ENCODE results near the gene CTNNB1. TPM values are rescaled to one million over a fixed set of nuclear protein-coding genes. Genes with fewer than 3 reads are reported as not detected.

The CTNNB1 gene
- total RNA-seq, 1 donor from 2014 or later = 366 TPM

DNA sequence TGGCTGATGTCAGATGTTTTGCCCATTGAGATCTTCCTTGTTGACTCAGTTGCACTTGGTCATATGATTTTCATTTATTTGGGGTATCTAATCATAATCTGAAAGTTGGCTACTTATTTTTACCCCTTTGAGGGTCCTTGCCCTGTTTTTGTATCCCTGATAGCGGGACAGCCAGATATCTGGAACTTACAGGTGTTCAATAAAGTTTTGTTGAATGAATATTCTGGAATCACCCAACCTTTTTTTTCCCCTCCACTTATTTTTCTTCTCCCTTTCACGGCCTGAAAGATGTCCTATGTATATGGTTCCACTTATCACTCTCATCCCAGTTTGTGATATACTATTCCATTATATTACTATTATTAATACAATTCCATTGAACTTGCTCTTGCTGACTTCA is 12.8 kb downstream of the CTNNB1 start:
- H3K4me3 ChIP-seq (ENCODE audit: low read depth, low read length) = no peak overlapping the region
- no peak for TF ChIP-seq CTCF (conservative IDR thresholded peaks at IDR 0.05; ENCODE audit: low read depth, low read length)
- DNase-seq (ENCODE audit: low read depth) = no peak

- H3K4me3 ChIP-seq (ENCODE audit: low read depth, low read length) = no peak overlapping the region
- TF ChIP-seq CTCF (conservative IDR thresholded peaks at IDR 0.05; ENCODE audit: low read depth, low read length) = no peak
- no peak for DNase-seq (ENCODE audit: low read depth)
Observed at GRCh38 chr3:41213588-41213987, 14.3 kb downstream of the CTNNB1 start.

DNA sequence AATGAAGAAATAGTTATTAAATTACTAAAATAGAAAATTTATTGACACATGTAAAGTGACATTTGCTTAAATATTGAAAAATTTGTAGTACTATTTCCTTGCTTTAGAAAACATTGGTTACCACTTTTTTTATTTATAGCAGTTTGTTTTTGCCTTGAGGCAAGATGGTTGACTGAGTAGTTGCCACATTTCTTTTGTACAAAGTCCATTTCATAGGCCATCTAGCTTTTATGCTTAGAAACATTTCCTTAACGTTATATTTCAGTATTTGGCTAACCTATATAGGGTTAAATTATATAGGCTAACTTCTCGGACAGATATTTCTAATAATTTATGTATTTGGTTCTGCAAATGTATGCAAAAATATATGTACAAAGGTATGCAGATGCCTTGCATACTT is 17.1 kb downstream of the CTNNB1 start:
- TF ChIP-seq CTCF (conservative IDR thresholded peaks at IDR 0.05; ENCODE audit: low read depth, low read length) = no peak
- no peak overlapping the region for H3K4me3 ChIP-seq (ENCODE audit: low read depth, low read length)
- DNase-seq (ENCODE audit: low read depth) = no peak

DNA sequence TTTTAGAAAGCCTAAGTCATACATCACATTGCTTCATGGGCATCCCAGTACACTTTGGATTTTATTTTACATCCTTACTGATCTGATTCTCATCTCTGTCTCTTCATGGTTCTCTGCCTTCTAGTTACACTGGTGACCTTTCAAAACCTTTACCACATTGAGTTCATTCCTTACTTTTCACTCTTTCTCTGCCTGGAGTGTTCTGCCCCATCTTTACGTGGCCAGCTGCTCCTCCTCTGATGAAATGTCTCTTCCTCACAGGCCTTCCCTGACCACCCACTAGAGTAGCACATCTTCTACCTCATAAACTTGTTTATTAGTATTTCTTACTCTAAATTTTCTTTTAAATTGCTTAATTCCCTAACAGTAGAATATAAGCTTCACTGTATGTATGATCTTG is 17.7 kb downstream of the CTNNB1 start:
- H3K4me3 ChIP-seq (ENCODE audit: low read depth, low read length) = no peak overlapping the region
- no peak for DNase-seq (ENCODE audit: low read depth)
- no peak for TF ChIP-seq CTCF (conservative IDR thresholded peaks at IDR 0.05; ENCODE audit: low read depth, low read length)

DNA sequence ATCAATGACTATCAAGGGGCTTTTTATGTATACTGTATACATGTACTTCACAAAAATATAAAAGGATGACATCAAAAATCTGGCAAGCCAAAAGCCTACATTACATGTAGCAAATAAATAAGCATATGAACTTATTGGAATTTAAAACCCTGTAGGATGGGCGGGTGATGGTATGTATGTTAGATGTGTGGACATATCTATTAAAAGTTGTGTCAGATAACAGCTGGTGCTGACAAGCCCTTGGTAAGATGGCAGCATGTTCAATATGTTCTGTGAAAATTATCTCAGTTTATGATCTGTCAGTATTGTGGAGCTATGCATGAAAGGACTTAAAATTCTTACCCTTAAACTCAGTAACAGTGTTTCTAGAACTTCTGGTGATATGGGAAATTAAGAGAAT is 20.1 kb downstream of the CTNNB1 start:
- TF ChIP-seq CTCF (conservative IDR thresholded peaks at IDR 0.05; ENCODE audit: low read depth, low read length) = no peak
- no peak for DNase-seq (ENCODE audit: low read depth)
- H3K4me3 ChIP-seq (ENCODE audit: low read depth, low read length) = no peak overlapping the region

DNA sequence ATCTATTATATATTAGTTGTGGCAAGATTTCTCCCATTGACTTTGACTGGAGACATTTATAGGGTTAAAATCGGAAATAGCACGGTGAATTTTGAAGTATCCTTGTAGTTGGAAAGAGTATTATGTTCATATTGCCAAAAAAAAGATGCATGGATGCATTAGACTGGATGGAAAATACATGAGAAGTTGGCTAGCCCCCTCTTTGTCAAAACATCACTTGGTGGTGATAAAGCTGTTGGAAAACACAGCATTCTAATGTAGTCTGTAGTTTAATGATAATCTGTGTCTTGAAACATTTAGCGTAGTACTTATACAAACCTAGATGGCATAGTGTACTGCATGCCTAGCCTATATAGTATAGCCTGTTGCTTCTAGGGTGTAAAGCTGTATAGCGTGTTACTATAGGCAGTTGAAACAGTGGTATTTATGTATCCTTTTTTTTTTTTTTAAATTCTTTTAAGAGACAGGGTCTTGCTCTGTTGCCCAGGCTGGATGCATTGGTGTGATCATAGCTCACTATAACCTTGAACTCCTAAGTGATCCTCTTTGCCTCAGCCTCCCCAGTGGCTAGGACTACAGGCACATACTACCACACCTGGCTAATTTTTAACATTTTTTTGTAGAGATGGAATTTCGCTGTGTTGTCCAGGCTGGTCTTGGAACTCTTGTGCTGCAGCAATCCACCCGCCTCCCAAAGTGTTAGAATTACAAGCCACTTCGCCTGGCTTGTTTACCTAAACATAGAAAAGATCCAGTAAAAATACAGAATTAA is 21.8 kb downstream of the CTNNB1 start:
- H3K4me3 ChIP-seq (ENCODE audit: low read depth, low read length) = no peak overlapping the region
- DNase-seq (ENCODE audit: low read depth) = no peak
- TF ChIP-seq CTCF (conservative IDR thresholded peaks at IDR 0.05; ENCODE audit: low read depth, low read length) = no peak

GRCh38 chr3:41222012-41222411 is 22.7 kb downstream of the CTNNB1 start:
- no peak for TF ChIP-seq CTCF (conservative IDR thresholded peaks at IDR 0.05; ENCODE audit: low read depth, low read length)
- no peak overlapping the region for H3K4me3 ChIP-seq (ENCODE audit: low read depth, low read length)
- no peak for DNase-seq (ENCODE audit: low read depth)

Data from epithelial cell of proximal tubule (primary cell).